Measurements from ENCODE around the gene FHIT.

Gene FHIT

DNA sequence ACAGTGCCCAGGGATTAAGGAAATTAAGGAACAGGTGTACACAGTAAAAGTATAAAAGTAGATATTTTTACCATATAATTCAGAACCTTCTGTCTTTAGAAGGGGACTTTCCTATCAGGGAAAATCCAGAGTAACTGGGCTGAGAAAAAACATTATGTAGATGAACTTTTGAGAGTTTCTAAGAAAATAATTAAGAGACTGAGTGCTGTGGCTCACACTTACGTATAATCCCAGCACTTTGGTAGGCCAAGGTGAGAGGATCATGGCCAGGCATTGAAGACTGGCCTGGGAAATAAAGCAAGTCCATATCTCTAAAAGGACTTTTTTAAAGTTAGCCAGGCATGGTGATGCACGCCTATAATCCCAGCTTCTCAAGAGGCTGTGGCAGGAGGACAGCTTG lies 1021.8 kb downstream of the FHIT start:
- no peak for DNase-seq

DNA sequence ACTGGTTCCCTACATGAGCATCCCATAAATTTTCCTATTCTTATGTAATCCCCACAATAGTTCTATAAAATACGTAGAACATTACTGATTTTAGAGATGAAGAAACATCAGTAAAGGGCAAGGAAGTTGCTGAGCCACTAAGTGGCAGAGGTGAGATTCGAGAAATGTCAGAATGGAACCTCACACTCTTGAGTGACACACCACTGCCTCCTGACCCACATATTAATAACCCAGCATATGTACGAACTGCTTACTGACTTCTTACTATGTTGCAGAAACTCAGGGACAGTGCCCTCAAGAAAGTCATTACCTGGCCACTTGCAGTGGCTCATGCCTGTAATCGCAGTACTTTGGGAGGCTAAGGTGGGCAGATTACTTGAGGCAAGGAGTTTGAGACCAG lies 1022.4 kb downstream of the FHIT start:
- DNase-seq, result no peak

DNA sequence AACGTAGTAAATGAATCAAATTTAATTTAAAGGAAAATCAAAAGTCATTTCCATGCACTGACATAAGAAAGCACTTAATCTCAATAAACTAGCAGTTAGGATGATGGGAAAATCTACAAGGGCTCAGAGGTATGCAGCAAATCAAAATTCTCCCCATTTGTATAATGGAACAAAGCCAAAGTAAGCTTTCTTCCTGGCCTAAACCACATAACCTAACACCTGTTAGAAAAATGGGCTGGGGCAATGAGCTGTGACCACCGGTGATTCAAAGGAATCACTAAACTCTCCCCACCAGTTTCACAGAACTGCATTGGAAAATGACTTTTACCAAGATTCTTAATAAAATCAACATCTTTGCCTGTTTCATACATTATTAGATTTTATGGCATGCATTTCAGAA lies 1024.3 kb downstream of the FHIT start:
- DNase-seq, result no peak

DNA sequence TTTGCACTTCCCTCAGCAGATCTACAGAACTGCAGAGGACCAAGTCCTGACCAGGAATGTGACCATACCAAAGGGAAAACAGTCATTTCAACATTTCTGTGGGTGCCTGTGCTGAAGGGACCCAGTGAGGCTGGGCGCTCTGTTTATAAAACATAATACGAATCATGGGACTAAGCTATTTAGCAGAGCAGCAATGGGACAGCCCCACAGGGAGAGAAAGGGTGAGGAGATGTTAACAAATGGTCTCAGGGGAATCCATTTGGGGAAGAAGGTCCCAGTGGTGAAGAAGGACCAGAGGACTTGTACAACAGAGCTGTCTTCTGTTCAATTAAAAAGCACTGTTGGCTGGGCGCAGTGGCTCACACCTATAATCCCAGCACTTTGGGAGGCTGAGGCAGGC lies 1025.4 kb downstream of the FHIT start:
- no peak for DNase-seq

DNA sequence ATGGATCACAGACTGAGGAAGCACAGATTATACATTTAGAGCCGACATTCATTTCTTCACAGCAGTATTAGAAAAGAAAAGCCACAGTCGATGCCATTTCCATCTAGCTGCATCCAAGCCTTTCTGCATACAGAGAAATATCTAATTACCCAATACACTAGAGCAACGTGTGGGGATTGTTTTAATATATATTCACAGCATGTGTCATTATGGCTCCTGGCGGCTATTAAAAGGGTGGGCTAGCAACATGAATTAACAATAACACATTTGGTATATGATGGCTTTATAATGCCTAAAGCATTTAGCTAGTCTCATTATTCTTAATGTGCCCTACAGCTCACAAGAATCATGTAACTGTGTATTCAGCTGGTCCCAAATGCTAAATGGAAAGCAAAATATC lies 1030.5 kb downstream of the FHIT start:
- no peak for DNase-seq

DNA sequence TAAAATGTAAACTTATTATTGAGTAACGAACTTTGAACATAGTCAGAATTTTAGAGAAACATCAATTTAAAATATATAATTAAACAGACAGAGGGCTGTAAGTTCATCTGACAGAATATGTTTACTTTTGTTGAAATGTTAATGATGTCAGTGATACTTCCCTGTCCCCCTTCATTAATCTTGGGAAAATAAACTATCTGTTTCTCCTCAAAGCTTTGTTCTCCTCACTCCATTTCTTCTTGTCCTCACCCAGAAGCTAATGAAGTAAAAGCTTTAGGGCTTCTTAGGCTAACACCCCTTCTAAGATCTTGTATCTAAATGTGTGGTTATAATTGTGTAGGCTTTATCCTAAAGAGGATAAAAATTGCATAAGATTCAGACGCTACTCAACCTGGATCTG lies 1031.8 kb downstream of the FHIT start:
- DNase-seq, result no peak

DNA sequence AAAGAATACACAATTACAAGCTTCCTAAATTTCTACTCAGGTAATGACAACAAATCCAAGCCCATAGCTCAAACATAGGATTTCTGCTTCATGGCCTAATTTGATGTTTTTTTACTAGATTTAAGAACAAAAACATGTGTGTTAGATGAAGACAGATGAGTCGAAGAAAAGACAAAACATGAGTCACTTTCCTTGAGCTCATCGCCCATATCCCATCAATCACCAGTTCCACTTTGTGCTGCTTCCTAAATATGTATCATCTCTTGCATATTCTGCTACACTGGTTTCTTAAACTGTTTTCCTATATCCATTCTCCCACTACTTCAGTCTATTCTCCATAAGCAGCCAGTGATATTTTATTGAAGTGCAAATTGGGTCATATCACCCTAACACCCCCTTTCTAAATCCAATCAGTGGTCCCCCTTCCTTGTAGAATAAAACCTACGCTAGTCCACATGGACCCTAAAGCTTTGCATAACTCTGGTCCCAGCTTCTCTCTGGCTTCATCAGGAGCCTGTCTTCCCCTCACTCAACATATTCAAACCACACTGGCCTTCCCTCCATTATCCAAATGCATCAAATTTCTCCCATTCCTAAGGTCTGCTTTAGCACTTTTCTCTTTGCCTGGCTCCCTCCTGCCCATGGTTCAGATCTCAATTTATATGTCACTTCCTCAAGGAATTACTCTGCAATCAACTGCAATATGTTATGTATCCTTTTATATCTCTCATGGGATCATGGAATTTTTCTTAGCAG lies 1033.9 kb downstream of the FHIT start:
- no peak for DNase-seq

DNA sequence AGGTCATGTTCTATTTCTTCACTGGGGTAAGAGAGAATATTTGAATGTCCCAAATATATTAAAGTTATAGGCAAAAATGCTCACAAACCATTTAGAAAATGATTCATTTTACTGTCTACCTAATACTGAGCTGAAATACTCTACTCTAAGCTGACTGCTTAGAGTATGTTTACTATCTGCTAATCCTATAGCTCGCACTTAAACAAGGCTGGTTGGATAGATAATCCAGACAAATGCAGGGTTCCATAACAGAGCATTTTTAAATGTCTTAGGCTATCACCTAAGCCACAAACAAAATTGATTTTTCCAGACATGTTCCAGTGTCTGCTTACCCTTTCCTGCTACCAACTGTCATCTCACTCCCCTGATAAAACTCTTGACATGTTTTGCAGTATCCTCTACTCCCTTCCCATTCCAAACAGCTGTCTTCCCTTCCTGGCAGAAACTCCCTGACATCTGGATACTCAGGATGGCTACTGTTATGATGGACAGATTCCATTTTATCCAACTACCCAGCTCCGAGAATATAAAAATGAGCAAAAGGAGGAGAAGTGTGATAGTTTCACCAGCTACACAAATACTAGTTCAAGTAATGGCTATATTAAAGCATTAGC lies 1034.7 kb downstream of the FHIT start:
- no peak for DNase-seq

DNA sequence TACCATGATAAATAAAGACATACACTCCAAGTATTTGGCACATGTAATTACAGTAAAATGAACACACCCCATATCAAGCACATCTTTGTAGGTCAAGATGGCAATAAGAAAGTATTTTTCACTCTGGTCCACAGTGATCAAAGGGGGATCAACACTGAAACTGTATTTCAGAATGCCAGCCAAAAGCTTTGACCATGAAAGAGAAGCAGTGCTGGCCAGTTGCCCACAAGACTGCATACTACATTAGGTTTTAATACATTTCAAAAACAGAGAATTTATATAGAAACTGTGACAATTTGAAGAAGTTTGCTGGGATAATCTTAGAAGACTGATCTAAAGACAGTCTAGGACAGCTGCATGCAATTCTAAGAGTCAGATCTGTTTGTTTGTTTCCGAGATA lies 1035.3 kb downstream of the FHIT start:
- DNase-seq, result no peak

DNA sequence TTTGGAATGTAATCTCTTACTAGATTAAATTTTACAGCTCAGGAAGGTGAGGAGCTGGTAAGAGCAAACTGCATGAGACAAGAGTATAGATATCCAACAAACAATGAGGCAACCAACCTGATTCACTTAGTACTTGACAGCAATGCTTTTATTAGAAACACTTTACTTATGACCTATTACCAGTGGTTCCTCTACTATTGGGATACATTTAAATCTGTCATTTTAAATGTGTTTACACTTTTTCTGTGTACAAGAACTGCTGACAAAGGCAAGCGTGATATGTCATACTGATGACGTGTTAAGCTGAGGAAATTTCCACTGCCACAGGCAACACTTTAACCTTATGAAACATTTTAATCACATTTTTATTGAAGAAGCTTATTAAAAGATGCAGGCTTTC lies 1043.3 kb downstream of the FHIT start:
- DNase-seq, result no peak

DNA sequence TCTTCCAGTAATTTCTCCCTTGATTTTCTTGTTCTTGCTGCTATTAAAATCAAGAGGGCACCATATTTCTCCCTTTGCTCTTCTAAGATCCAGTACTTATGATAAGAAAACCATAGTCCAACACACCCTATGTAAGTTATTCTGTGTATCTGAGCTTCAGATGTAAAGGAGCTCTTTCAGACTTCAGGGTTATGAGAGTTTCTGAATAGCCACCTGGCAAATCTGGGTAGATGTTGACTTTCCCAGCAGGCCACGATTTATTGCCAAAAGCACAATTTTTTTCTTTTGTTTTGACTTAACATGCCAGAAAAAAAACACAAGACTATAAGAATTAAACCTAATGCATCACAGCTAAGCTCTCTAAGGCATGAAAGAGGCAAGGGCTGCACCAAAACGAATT lies 1045.0 kb downstream of the FHIT start:
- no peak for DNase-seq

DNA sequence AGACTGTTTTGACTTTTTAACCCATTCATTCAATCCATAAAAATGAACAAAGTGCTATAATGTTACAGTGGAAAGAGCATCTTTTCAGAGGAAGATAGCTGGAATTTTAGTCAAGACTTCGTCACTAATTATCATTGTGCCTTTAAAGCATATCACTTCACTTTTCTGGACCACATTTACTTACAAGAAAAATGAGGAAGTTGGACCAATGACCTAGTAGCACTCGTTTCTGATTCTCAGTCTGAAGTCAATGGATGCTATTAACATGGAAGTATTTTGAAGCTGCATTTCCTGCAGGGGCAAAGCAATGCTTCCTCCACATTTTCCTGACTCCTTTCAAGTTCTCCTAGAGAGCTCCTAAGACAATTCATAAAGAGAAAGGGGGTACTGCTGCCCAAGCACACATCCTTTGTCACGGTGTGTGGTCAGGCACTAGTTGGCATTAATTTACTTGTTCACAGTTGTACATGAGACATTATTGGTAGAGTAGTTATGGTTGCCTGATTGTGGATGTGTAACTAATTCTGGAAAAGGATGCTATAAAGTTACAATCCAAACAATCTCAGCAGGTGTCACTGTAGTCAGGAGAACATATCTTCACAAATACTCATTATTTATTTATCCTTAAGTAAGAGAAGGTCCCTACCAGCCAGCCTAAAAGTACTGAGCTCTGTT lies 1049.1 kb downstream of the FHIT start:
- no peak for DNase-seq

DNA sequence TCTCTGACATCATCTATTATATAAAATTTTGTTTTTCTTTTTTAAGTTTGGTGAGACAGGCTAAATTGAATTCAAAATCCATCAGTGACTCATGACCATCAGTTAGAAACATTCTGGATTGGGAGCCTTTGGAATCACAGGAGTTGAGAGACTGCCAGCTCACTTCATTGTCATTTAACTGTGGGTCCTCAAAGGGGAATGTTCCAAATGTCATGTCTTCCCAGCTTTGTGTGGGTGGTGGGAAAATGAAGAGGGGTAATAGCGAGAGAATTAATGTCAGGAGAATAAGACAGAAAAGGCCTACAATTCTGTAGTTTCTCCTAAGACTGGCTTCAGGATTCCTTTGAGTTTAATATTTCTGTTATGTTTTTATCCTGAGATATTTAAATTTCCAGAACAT lies 1051.9 kb downstream of the FHIT start:
- no peak for DNase-seq

DNA sequence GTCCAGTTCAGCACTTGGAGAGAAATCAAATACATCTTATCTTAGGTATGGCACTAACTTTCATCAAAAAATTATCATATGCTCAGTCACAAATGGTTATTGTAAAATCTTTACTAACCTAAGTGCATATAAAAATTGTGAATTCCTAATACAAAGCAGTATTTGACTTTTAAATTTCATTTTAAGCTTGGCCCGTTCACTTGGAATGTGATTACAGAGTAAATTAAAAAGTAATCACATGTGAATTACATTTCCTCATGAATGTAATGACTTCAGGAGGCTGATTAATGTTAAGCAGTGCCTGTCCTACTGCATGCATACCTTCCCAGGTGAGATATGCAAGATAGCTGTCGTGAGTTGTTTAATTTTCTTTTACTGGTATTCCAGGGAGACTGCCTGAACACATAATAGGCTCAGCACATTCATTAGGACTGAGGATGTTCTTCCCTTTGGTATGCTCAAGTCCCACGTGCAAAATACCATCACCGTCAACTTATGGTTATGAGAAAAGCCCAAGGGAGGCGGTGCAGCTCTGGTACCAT lies 1053.0 kb downstream of the FHIT start:
- no peak for DNase-seq

DNA sequence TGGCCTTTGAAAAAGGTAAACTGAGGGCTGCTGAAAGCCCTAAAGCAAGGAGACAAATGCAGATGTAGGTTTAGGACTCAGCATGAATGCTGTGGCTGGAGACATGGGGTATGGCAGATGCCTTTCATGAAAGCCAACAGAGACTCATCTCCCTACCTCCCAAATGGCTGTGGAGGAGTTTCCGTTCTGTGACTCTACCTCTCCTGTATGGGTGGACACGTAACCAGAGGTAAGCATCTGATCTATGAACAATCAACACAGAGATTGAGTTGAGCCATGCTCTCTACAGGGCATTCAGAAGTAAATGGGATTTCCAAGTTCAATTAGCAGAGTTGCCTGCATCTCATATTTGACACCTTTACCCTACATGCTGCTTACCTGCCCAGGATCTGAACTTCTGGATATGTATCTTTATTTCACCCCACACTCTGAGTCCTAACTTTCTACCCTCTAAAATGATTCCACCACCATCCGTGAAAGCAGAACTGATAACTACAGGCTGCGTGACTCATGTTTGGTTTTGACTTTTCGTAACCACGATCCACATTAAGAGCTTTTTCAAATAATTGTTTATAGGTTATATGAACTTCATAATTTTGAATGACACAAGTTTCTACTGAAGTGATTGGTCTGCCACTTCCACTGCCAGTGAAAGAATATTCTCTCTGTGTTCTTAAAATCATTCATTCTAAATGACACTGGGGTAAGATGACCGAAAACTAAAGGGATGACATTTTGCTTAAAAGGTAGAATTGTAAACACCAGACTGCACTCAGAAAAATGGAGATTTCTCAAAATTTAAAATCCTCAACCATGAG lies 1058.7 kb downstream of the FHIT start:
- no peak for DNase-seq

DNA sequence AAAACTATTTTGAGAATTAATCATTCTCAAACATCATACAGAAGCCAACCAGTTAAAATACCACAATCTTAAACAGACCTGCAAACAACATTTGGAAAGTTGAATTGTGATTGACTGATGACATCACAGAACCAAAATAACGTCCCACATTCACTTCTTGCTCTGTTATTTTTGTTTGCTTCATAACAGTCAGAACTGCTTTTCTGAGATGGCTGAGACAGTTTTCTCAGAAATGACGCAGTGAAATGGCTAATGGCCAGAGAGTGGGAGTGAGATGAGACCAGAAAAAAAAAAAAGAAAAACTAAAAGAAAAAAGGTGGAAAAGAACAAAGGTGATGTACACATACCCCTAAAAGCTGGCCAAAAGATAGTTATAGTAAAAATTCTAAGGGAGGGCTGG lies 1061.2 kb downstream of the FHIT start:
- DNase-seq, result no peak

DNA sequence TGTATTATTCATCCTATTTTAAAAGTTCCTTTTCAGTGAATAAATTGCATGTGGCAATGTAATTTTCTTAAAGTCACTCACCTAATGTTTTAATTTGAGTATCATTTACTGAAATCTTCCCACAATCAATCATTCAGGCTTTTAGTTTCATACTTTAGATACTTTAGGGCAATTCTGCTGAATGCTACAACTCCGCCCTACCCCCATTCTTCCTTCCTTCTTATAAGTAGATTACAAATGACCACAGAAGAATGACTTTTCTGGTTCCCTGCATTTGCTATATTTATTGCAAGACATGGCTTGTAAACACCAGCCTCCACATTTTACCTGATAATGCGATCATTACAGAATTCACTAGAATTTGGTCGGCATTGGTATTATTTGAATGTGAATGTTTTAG lies 1061.9 kb downstream of the FHIT start:
- DNase-seq, result no peak

DNA sequence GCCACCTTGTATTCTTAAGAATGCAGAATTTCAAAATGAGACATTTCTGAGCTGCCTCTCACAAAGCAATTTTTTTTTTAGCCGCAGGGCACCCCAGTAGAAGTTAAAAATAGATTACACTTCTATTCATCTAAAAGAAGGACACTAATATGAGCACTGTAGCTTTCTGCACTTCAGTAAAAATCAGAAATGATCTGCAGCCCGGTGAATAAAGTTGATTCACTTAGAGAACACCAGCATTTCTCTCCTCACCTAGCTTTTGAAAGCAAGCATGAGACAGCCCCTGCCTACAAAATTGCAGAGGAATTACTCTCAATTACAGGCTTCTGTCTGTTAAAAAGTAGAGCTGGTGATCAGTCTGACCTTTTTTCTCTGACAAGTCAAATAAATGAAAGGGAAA lies 1062.4 kb downstream of the FHIT start:
- no peak for DNase-seq

DNA sequence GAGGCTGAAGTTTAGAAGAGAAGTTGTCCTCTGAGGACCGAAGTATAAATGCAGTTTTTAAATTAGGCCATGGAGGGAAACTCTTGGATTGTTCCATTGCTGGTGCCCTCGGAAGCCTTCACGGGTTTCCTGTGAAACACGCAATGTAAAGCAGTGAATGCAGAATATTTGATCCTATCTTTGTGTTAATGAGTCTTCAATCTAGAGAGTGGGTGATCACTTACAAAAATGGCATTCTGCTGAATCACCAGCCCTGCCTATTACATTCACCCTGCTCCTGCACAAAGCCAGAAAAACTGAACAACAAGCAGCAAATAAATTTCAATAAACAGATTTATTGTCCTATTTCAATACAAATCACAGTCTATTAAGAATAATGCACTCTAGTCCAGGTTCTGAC lies 1063.9 kb downstream of the FHIT start:
- no peak for DNase-seq

DNA sequence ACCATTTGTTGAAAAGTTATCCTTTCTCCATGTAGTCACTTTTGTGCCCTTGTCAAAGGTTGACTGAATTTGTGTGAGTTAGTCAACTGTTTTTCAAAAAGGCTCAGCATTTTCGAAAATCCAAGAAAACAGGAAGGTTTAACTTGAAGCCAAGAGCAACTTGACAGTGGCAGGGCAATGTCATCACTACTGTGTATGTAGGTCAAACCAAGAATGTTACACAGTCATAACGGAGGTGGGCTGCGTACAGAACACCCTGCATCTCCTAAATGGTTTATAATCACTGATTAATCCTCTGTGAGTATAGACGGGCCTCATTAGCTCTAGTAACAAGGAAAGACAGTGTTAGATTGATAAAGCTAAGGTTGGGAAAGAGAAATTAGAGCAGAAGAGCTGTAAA lies 1064.9 kb downstream of the FHIT start:
- no peak for DNase-seq

DNA sequence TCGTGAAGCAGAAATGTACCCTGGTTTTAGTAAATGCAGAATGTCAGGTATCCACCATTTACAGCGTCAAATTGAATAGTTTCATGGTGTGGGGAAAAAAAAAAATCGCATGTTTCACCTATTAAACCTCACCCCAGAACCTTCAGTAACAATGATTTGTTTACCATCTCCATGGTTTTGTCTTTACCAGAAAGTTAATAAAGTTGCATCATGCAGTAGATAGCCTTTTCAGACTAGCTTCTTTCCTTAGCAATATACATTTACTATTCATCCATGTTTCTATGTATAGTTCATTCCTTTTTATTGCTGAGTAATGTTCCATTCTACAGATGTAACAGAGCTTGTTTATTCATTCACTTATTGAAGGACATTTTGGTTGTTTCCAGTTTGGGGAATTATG lies 1066.1 kb downstream of the FHIT start:
- DNase-seq, result no peak

DNA sequence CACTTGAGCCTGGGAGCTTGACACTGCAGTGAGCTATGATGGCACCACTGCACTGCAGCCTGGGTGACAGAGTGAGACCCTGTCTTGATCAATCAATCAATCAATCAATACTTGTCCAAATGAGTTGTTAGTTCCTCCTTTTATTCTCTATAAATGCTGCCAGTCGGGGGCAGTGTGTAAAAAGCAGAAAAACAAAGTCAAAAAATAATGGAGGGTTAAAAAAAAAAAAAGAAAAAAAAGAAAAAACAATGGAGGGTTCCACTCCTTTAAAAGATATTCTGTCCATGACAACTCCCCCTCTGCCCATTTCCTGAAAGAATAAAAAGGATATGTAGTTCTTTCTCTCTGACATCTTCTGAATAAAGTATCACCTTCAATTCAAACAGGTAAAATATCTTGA lies 1068.6 kb downstream of the FHIT start:
- DNase-seq, result no peak

DNA sequence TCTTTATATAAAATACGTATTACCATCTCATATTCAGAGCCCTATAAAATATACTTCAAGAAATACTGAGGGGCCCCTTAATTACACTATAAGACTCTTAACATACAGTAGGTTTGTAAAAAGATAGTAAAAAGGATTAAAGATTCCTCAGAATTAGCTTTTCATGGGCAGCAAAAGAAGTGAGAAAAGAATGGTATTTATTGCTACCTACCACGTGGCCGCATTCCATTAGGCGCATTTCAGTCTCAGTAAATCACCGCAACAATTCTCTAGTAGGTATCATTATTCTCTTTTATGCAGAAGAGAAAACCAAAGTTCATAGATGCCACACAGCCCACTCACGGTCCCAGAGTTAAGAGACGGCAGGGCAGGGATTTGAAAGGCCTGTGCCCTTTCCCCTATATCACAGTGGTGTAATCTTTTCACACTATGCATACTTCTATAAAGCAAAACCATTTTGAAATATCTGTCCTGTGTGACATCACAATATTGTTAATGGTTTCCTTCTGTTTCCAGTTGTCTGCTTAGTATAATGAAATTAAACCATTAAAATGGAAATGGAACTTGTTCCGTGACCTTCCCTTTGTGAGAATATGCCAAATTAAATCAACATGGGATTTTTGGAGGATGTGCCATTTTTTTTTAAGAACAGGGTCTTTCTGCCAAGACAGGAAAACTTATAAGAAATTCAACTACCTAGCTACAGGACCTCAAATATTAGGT lies 1072.2 kb downstream of the FHIT start:
- DNase-seq, result no peak

Data from EL (cell line).